ENCODE measurements around the gene MT3. TPM values are rescaled to one million over a fixed set of nuclear protein-coding genes. Genes with fewer than 3 reads are reported as not detected.

Gene MT3
- total and polyA plus RNA-seq, 9 of the 15 experiments (the other 6 are each of a cell fraction or from before 2014, with no cell fraction given), result not detected

- TF ChIP-seq, protein P1, sequence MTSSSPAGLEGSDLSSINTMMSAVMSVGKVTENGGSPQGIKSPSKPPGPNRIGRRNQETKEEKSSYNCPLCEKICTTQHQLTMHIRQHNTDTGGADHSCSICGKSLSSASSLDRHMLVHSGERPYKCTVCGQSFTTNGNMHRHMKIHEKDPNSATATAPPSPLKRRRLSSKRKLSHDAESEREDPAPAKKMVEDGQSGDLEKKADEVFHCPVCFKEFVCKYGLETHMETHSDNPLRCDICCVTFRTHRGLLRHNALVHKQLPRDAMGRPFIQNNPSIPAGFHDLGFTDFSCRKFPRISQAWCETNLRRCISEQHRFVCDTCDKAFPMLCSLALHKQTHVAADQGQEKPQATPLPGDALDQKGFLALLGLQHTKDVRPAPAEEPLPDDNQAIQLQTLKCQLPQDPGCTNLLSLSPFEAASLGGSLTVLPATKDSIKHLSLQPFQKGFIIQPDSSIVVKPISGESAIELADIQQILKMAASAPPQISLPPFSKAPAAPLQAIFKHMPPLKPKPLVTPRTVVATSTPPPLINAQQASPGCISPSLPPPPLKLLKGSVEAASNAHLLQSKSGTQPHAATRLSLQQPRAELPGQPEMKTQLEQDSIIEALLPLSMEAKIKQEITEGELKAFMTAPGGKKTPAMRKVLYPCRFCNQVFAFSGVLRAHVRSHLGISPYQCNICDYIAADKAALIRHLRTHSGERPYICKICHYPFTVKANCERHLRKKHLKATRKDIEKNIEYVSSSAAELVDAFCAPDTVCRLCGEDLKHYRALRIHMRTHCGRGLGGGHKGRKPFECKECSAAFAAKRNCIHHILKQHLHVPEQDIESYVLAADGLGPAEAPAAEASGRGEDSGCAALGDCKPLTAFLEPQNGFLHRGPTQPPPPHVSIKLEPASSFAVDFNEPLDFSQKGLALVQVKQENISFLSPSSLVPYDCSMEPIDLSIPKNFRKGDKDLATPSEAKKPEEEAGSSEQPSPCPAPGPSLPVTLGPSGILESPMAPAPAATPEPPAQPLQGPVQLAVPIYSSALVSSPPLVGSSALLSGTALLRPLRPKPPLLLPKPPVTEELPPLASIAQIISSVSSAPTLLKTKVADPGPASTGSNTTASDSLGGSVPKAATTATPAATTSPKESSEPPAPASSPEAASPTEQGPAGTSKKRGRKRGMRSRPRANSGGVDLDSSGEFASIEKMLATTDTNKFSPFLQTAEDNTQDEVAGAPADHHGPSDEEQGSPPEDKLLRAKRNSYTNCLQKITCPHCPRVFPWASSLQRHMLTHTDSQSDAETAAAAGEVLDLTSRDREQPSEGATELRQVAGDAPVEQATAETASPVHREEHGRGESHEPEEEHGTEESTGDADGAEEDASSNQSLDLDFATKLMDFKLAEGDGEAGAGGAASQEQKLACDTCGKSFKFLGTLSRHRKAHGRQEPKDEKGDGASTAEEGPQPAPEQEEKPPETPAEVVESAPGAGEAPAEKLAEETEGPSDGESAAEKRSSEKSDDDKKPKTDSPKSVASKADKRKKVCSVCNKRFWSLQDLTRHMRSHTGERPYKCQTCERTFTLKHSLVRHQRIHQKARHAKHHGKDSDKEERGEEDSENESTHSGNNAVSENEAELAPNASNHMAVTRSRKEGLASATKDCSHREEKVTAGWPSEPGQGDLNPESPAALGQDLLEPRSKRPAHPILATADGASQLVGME (CRISPR knock-in tag; IDR thresholded peaks at IDR 0.05), result no peak
- TF ChIP-seq MBD2 (IDR thresholded peaks at IDR 0.05; ENCODE audit: borderline replicate concordance, low read depth) (no peak), GATAD2A (IDR thresholded peaks at IDR 0.05) (no peak), SAFB2 (IDR thresholded peaks at IDR 0.05; ENCODE audit: borderline replicate concordance, low read depth, low read length, severe bottlenecking) (no peak), ZNF324 (CRISPR knock-in tag; IDR thresholded peaks at IDR 0.05) (peak; percentile 73), FOXA1 (IDR thresholded peaks at IDR 0.05; ENCODE audit: borderline replicate concordance) (no peak)
Measured at GRCh38 chr16:56547120-56547948, 42.0 kb upstream of the MT3 start (continued).
